Psoas muscle (tissue), 8 donors: ENCODE data around the gene VIPR2. TPM values are rescaled to one million over a fixed set of nuclear protein-coding genes. Genes with fewer than 3 reads are reported as not detected.

Experiments used
- ATAC-seq, 4 donors: fragments of 200-7000 bp; cut with Tn5 transposase; one replicate each; pipeline ENCODE4 v1.9.1; 2020; ENCODE audit warnings: moderate library complexity in 3 of 4, mild to moderate bottlenecking in 2 of 4
- DNase-seq, 2 donors: peaks; one replicate each; pipeline ENCODE4 v3.0.0-alpha.2; 2020
- H3K27ac ChIP-seq: fragments of 200-600 bp; one replicate; pipeline ENCODE4 v1.8.0; 2022
- H3K27me3 ChIP-seq, 3 donors: fragments of 200-600 bp in 1 of 3; one replicate each; pipeline versions ENCODE4 v1.6.1 to v1.8.0; 2013 to 2022; ENCODE audit warnings: low read length in 2 of 3, mild to moderate bottlenecking in 2 of 3, moderate library complexity in 1 of 3; ENCODE audit not compliant: insufficient read depth in 3 of 3
- H3K36me3 ChIP-seq, 2 donors: fragments of 200-600 bp in 1 of 2; one replicate each; pipeline versions ENCODE4 v1.6.1 to v1.8.0; 2013 to 2022; ENCODE audit warnings: low read depth in 1 of 2, mild to moderate bottlenecking in 1 of 2, moderate library complexity in 1 of 2; ENCODE audit not compliant: insufficient read depth in 1 of 2
- H3K4me1 ChIP-seq: fragments of 200-600 bp; one replicate; pipeline ENCODE4 v1.8.0; 2022
- H3K4me3 ChIP-seq: fragments of 200-600 bp; one replicate; pipeline ENCODE4 v1.8.0; 2022; ENCODE audit warnings: mild to moderate bottlenecking
- H3K9me3 ChIP-seq: fragments of 200-600 bp; one replicate; pipeline ENCODE4 v1.8.0; 2022
- CTCF ChIP-seq: fragments of 200-600 bp; IDR thresholded peaks from one replicate; pipeline ENCODE4 v1.8.0; 2022; ENCODE audit warnings: antibody characterized with exemption
- WGBS, 3 donors: extraction: QIAGEN DNeasy Blood & Tissue Kit; methylation state at CpG; one replicate each; pipeline versions ENCODE4 v1.1.6 to v1.1.7; 2013; 5-methylcytosine and 5-hydroxymethylcytosine counted together
- intact Hi-C, 2 donors: fragments of 100-400 bp; cut with DNase I; formaldehyde crosslinking; loops; one replicate each; pipeline versions ENCODE4 v1.11.0 to v1.14.2; 2022
- polyA plus RNA-seq, 3 donors: library from polyadenylated mRNA; stranded (reverse); fragments of 200-250 nt; gene quantifications; one replicate each; pipeline ENCODE4 v1.2.3, GENCODE V29; 2013
- total RNA-seq, 4 donors: library from RNA; stranded (reverse); fragmentation: NEBNext Ultra II Directional in 2 of 4; extraction: Animal tissue kit (Norgen Biotek cat#: 25700) in 2 of 4; gene quantifications; one replicate each; pipeline versions ENCODE4 v1.2.1 to v1.2.4, GENCODE V29; 2021 to 2023
- donor health status: healthy with polysubstance abuse.
- donor health status: DM: no; HTN: no; CAD: no; lungs with moderate emphysema.
- donor health status: Bipolar disorder and iron deficiency.
- donor health status: healthy.
- donor health status: DM: yes; HTN: yes; CAD: no.
- donor health status: DM: no; HTN: no; CAD: no.
- donor health status: DM: no; HTN: no; CAD: no.
- donor health status: DM: yes; HTN: yes; CAD: no.

Gene VIPR2
- total and polyA plus RNA-seq, 7 donors: 0.60 to 3.6 (median 2.4) TPM

GRCh38 chr7:159141167-159141566 lies 3.5 kb downstream of the VIPR2 start:
- peaks cover 5% of the 10 kb centered on the region for H3K4me1 ChIP-seq
- H3K27me3 ChIP-seq: peaks cover 0 to 25% (median 5%) of the 10 kb centered on the region in 3 donors
- H3K36me3 ChIP-seq: no peaks in the 10 kb centered on the region
- no peak for ATAC-seq
- H3K4me3 ChIP-seq: no peak overlapping the region
- WGBS, 3 donors: 81 to 83% (median 83%) methylated on average over 14 of the region's 14 CpGs
- DNase-seq: peak in 1 of 2 donors; percentile 15
- TF ChIP-seq CTCF: no peak
- no peaks in the 10 kb centered on the region for H3K9me3 ChIP-seq
- intact Hi-C loops: loop anchor here (5.0 to 10.0 kb wide), 3 partner anchors 34 to 109 kb away; no protein-coding TSS in a partner anchor
- H3K27ac ChIP-seq: peak overlapping the region; percentile 3

GRCh38 chr7:159140170-159140910 lies 4.3 kb downstream of the VIPR2 start:
- peak in 1 of 2 donors; percentile 28 for DNase-seq
- no peak for ATAC-seq
- H3K27me3 ChIP-seq: peaks cover 0 to 19% (median 3%) of the 10 kb centered on the region in 3 donors
- intact Hi-C loops: loop anchor here (5.0 to 10.0 kb wide), 3 partner anchors 33 to 108 kb away; no protein-coding TSS in a partner anchor
- no peaks in the 10 kb centered on the region for H3K9me3 ChIP-seq
- H3K4me3 ChIP-seq: no peak overlapping the region
- peaks cover 5% of the 10 kb centered on the region for H3K4me1 ChIP-seq
- WGBS, 3 donors: 92 to 94% (median 94%) methylated on average over 23 of the region's 23 CpGs
- H3K36me3 ChIP-seq: no peaks in the 10 kb centered on the region
- no peak overlapping the region for H3K27ac ChIP-seq
- TF ChIP-seq CTCF: no peak

GRCh38 chr7:159139639-159140038 lies 5.0 kb downstream of the VIPR2 start:
- no peak overlapping the region for H3K27ac ChIP-seq
- TF ChIP-seq CTCF: no peak
- ATAC-seq (no peak), DNase-seq (peak in 1 of 2 donors; percentile 32)
- intact Hi-C loops: loop anchor here (5.0 to 10.0 kb wide), 3 partner anchors 32 to 107 kb away; no protein-coding TSS in a partner anchor
- H3K4me3 ChIP-seq: no peak overlapping the region
- H3K9me3 ChIP-seq: no peaks in the 10 kb centered on the region
- 84 to 90% (median 86%) methylated on average over 10 of the region's 10 CpGs for WGBS, 3 donors
- peaks cover 0 to 14% (median 3%) of the 10 kb centered on the region in 3 donors for H3K27me3 ChIP-seq
- peaks cover 5% of the 10 kb centered on the region for H3K4me1 ChIP-seq
- H3K36me3 ChIP-seq: no peaks in the 10 kb centered on the region

GRCh38 chr7:159139202-159139601 lies 5.5 kb downstream of the VIPR2 start:
- H3K27ac ChIP-seq: no peak overlapping the region
- ATAC-seq: no peak
- WGBS, 3 donors: 83 to 89% (median 84%) methylated on average over 10 of the region's 10 CpGs
- H3K27me3 ChIP-seq: peaks cover 0 to 10% (median under 1%) of the 10 kb centered on the region in 3 donors
- H3K4me3 ChIP-seq: no peak overlapping the region
- peaks cover 5% of the 10 kb centered on the region for H3K4me1 ChIP-seq
- no peak for TF ChIP-seq CTCF
- intact Hi-C loops: no loop called here
- no peaks in the 10 kb centered on the region for H3K36me3 ChIP-seq
- peak in 1 of 2 donors; percentile 13 for DNase-seq
- H3K9me3 ChIP-seq: no peaks in the 10 kb centered on the region
